ENCODE measurements around the gene GPC5. TPM values are rescaled to one million over a fixed set of nuclear protein-coding genes. Genes with fewer than 3 reads are reported as not detected.

GPC5 gene
- total and polyA plus RNA-seq, 2 of the 8 experiments (the other 6 are each of a cell fraction or from before 2014, with no cell fraction given), result 0.20 to 0.39 TPM

- Histone ChIP-seq H2BK5ac (ENCODE audit: low read depth, low read length) (no peak overlapping the region), H3K4me1 (replicated peaks in 1 of 4; ENCODE audit: control insufficient read depth in 3 of 4, insufficient read depth in 4 of 4, low read length in 3 of 4) (no peaks in the 10 kb centered on the region), H2AK5ac (ENCODE audit: low read depth, low read length) (no peak overlapping the region), H3K79me2 (ENCODE audit: control insufficient read depth in 1 of 2, insufficient read depth in 2 of 2, low read length in 2 of 2) (no peaks in the 10 kb centered on the region), H2BK20ac (ENCODE audit: low read length) (no peak overlapping the region), H3K56ac (replicated peaks; ENCODE audit: insufficient read length, low read depth, low read length) (no peak overlapping the region), H3K9ac (replicated peaks in 1 of 4; ENCODE audit: extremely low read depth in 1 of 4, low read depth in 3 of 4, low read length in 3 of 4) (no peak overlapping the region), H3K9me3 (ENCODE audit: insufficient read depth in 2 of 2, low read depth in 1 of 2, low read length in 1 of 2) (no peaks in the 10 kb centered on the region), H3K23me2 (ENCODE audit: low read depth, low read length) (no peaks in the 10 kb centered on the region), H3K27me3 (replicated peaks in 1 of 4; ENCODE audit: control insufficient read depth in 3 of 4, extremely low read depth in 1 of 4, insufficient read depth in 3 of 4, low read length in 3 of 4) (no peaks in the 10 kb centered on the region), H3K4me2 (ENCODE audit: insufficient read depth in 1 of 2, low read depth in 2 of 2, low read length in 2 of 2) (no peak overlapping the region), H2BK120ac (replicated peaks; ENCODE audit: low read depth, low read length) (no peak overlapping the region), H3K18ac (ENCODE audit: extremely low read depth, low read length) (no peak overlapping the region), H3K4me3 (ENCODE audit: extremely low read depth in 1 of 4, insufficient read depth in 2 of 4, low read depth in 3 of 4, low read length in 4 of 4) (no peak overlapping the region), H3K79me1 (ENCODE audit: low read depth, low read length) (no peaks in the 10 kb centered on the region), H4K91ac (replicated peaks; ENCODE audit: insufficient read length, low read length) (no peak overlapping the region), H3K23ac (ENCODE audit: insufficient read length) (no peak overlapping the region), H4K5ac (ENCODE audit: insufficient read length, low read depth, low read length) (no peak overlapping the region), H2BK15ac (ENCODE audit: low read length) (no peak overlapping the region), H4K20me1 (replicated peaks in 1 of 2; ENCODE audit: control insufficient read depth in 1 of 2, insufficient read depth in 2 of 2, low read length in 2 of 2) (no peaks in the 10 kb centered on the region), H3K14ac (ENCODE audit: insufficient read length) (no peak overlapping the region), H3K4ac (replicated peaks; ENCODE audit: insufficient read length, low read depth, low read length) (no peak overlapping the region), H2BK12ac (ENCODE audit: low read depth, low read length) (no peak overlapping the region), H2AFZ (ENCODE audit: low read length) (no peak overlapping the region), H3K36me3 (ENCODE audit: control insufficient read depth in 2 of 4, insufficient read depth in 4 of 4, low read length in 3 of 4) (no peaks in the 10 kb centered on the region), H3K27ac (ENCODE audit: low read depth, low read length) (no peak overlapping the region), H4K8ac (ENCODE audit: extremely low read depth, insufficient read depth, low read length) (no peak overlapping the region)
- FAIRE-seq, result no peak
- CTCF ChIA-PET (ENCODE audit: partially characterized antibody), result interaction anchor here (0.6 to 2.3 kb wide), 5 partner anchors 10 to 25 kb away, joined by 3 to 7 read pairs (median 6); no protein-coding TSS in a partner anchor
- DNase-seq (ENCODE audit: low read depth in 1 of 2, low spot score in 2 of 2), result no peak
- POLR2A ChIA-PET (ENCODE audit: partially characterized antibody), result no interaction called here
- 91% methylated on average over 3 of the region's 3 CpGs; no CpG with 5 or more reads in 1 of the 2 experiments for WGBS, 2 experiments (ENCODE audit: extremely low coverage in 1 of 2, insufficient coverage in 1 of 2, insufficient read length in 1 of 2, insufficient replicate concordance in 2 of 2, low coverage in 1 of 2, low lambda C conversion rate in 2 of 2, missing lambda C conversion rate in 1 of 2)
- TF ChIP-seq, protein P1, sequence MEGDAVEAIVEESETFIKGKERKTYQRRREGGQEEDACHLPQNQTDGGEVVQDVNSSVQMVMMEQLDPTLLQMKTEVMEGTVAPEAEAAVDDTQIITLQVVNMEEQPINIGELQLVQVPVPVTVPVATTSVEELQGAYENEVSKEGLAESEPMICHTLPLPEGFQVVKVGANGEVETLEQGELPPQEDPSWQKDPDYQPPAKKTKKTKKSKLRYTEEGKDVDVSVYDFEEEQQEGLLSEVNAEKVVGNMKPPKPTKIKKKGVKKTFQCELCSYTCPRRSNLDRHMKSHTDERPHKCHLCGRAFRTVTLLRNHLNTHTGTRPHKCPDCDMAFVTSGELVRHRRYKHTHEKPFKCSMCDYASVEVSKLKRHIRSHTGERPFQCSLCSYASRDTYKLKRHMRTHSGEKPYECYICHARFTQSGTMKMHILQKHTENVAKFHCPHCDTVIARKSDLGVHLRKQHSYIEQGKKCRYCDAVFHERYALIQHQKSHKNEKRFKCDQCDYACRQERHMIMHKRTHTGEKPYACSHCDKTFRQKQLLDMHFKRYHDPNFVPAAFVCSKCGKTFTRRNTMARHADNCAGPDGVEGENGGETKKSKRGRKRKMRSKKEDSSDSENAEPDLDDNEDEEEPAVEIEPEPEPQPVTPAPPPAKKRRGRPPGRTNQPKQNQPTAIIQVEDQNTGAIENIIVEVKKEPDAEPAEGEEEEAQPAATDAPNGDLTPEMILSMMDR (IDR thresholded peaks at IDR 0.05; ENCODE audit: control extremely low read depth in 1 of 3, insufficient read depth in 1 of 3, low read depth in 1 of 3, low read length in 3 of 3), result no peak
- TF ChIP-seq SP1 (IDR thresholded peaks at IDR 0.05; ENCODE audit: low read depth, low read length) (no peak), KDM4A (IDR thresholded peaks at IDR 0.05; ENCODE audit: low read depth, low read length, severe bottlenecking) (no peak), BRCA1 (IDR thresholded peaks at IDR 0.05; ENCODE audit: low read depth, low read length) (no peak), JUN (IDR thresholded peaks at IDR 0.05; ENCODE audit: low read depth, low read length) (no peak), E2F6 (IDR thresholded peaks at IDR 0.05) (no peak), EP300 (IDR thresholded peaks at IDR 0.05; ENCODE audit: borderline replicate concordance in 1 of 2, low read depth in 2 of 2, low read length in 2 of 2) (no peak), ZNF274 (IDR thresholded peaks at IDR 0.05; ENCODE audit: borderline replicate concordance, extremely low read depth, low read length) (no peak), CHD2 (IDR thresholded peaks at IDR 0.05; ENCODE audit: low read length) (no peak), EGR1 (IDR thresholded peaks at IDR 0.05; ENCODE audit: borderline replicate concordance, low read depth, low read length) (no peak), RFX5 (IDR thresholded peaks at IDR 0.05; ENCODE audit: borderline replicate concordance, low read depth, low read length) (no peak)
Measured at GRCh38 chr13:91724591-91724990, 326.2 kb downstream of the GPC5 start.

Data from H1 (cell line).